GM12865 (cell line): Measurements from ENCODE around the gene HSH2D.

Source experiments
- DNase-seq: peaks from one replicate; pipeline ENCODE4 v3.0.0; 2010; ENCODE audit warnings: low read depth
- H3K4me3 ChIP-seq: 2 replicates; pipeline ENCODE4 v1.5.1; 2011; ENCODE audit warnings: mild to moderate bottlenecking, low read depth, low read length, control low read depth
- CTCF ChIP-seq: IDR thresholded peaks from 2 replicates; pipeline ENCODE4 v1.5.1; 2011; ENCODE audit warnings: low read length, control low read depth, low read depth, inconsistent platforms; ENCODE audit not compliant: insufficient read depth; ENCODE audit errors: missing control alignments

Gene HSH2D

GRCh38 chr19:16146112-16146511 is 2.6 kb downstream of the HSH2D start:
- no peak for DNase-seq
- no peak for TF ChIP-seq CTCF
- peak overlapping the region; percentile 72 for H3K4me3 ChIP-seq

DNA sequence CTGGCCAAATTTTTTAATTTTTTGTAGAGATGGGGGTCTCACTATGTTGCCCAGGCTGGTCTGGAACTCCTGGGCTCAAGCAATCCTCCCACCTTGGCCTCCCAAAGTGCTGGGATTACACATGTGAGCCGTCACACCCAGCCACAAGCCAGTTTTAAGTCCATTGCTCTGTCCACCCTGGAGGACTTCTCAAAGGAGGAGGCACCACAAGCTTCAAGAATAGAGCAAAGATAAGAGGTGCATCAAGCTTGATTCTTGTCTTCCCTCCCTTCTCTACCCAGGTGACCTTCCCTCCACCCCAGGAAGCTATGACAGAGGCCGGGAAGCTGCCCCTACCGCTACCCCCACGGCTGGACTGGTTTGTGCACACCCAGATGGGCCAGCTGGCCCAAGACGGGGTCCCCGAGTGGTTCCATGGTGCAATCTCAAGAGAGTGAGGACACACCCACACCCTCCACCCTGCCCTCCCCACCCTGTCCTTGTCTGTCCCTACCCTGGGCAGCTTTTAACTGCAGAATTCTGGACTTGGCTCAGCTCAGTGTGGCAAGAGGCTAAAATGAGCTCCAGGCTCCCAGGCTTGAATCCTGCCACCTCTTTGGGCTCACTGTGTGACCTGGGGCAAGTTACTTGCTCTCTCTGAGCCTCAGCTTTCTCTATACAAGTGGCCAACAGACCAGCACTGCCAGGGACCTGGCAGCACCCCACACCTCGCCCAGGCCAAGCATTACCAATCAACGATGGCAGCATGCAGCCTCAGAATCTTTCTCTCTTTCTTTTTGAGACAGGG is 5.2 kb downstream of the HSH2D start:
- no peak for DNase-seq
- peak overlapping the region; percentile 7 for H3K4me3 ChIP-seq
- no peak for TF ChIP-seq CTCF

DNA sequence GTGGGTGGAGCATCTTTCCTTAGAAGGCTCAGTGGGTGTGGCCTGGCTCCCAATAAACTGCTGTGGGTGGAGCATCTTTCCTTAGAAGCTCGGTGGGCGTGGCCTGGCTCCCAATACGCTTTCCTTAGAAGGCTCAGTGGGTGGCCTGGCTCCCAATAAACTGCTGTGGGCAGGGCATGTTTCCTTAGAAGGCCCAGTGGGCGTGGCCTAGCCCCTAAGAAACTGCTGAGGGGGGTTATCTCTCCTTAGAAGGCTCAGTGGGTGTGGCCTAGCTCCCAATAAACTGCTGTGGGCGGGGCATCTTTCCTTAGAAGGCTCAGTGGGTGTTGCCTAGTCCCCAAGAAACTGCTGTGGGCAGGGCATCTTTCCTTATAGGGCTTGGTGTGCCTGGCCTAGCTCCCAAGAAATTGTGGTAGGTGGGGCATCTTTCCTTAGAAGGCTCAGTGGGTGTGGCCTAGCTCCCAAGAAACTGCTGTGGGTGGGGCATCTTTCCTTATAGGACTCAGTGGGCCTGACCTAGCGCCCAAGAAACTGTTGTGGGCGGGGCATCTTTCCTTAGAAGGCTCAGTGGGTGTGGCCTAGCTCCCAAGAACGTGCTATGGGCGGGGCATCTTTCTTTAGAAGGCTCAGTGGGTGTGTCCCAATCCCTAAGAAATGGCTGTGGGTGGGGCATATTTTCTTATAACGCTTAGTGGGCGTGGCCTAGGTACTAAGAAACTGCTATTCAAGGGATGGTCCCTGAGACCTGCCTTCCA is 10.3 kb downstream of the HSH2D start:
- TF ChIP-seq CTCF: no peak
- no peak overlapping the region for H3K4me3 ChIP-seq
- DNase-seq: peak; percentile 60

DNA sequence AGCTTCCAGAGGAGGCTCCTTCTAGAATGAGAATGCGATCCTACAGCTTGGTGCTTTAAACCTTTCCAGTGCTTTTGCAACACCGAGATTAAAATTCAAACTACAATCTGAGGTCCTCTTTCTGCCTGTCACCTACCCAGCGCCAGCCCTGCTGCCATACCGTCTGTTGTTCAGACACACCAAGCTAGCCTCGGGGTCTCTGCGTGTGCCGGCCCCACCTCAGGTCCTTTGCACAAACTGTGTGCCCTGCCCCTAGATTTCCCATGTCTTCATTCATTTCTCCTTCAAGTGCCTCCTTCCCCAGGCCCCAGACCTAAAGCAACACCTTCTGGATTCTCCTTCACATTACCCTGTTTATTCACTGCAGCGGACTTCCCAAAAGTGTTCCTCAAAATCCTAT is 11.1 kb downstream of the HSH2D start:
- no peak for TF ChIP-seq CTCF
- no peak overlapping the region for H3K4me3 ChIP-seq
- no peak for DNase-seq

- no peak for DNase-seq
- H3K4me3 ChIP-seq: no peak overlapping the region
- TF ChIP-seq CTCF: no peak
Measured at GRCh38 chr19:16155128-16155527, 11.6 kb downstream of the HSH2D start.

DNA sequence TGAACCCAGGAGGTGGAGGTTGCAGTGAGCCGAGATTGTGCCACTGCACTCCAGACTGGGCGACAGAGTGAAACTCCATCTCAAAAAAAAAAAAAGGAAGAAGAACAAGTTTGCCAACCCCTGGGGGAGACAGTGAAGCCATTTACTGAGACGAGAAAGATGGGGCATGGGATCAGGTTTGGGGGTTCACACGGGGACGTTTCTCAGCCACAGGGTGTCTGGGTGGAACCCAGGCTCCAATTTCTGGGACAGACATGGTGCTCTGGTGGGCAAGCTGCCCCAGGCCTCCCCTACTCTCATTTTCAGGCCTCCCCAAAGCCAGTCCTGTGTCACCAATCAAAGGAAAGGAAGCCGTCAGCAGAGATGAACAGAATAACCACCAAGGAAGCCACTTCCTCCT is 13.4 kb downstream of the HSH2D start:
- DNase-seq: no peak
- no peak overlapping the region for H3K4me3 ChIP-seq
- TF ChIP-seq CTCF: no peak
